GM15510 (cell line): Measurements from ENCODE around the gene CRYGD.
"Not testable (repeated sequence)": the region's sequence is repeated elsewhere in the genome, so short reads cannot be mapped to it uniquely, and the experiment has no call there.

Experiments
- POLR2A ChIP-seq: IDR thresholded peaks from 3 replicates; pipeline ENCODE4 v1.6.1; 2011; ENCODE audit warnings: borderline replicate concordance; ENCODE audit not compliant: insufficient read length; ENCODE audit errors: extremely low read depth

The CRYGD gene

DNA sequence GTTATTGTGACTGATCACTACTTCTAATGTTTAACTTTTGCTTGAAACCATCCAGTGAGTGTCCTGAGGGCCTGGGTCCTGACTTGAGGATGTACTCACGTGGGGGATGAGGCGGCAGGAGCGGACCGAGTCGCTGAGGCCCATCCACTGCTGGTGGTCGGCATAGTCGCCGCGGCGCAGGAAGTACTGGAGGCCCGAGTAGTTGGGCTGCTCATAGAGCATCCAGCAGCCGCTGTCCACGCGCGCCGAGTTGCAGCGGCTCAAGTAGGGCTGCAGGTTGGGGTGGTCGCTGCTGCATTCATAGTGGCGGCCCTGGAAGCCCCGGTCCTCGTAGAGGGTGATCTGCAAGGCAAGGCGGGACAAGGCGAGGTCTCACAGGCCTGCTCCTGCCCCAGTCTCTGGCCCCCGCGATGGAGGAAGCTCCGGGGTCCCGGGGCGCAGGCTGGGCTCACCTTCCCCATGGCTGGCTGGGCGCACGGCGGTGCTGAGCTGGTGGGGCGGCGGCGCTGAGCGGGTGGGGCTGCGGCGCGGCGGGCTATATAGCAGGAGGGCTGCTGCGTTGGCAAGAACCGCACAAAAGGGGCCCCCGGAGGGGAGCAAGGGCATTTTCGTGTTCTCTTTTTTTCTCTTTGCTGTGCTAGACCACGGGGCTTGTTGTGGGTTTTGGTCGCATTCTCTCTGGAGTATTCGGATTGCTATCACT is at the start of gene CRYGD:
Gene CRYGD, minus strand, starts transcription at position 512 of the 703 bp plus-strand sequence. Its CDS starts 51 bp downstream, at position 461.
- TF ChIP-seq POLR2A: not testable (repeated sequence)

DNA sequence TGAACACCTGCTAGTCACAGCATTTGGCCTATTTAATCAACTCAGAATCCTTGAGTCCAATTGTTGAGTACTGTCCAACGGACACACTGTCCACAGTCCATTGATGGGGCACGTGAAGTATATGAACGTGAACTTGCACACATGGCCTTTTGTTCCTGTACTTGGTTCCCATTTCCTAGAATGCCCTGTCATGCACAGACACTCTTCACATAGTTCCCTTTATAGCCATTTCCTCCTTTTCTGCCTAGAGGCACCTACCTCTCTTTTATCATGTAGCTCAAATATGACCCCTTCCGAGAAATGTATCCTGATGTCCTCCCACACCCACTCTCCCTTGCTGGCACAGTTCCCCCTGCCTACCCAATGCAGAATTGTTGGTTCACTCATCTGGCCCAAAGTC is 47.8 kb upstream of the CRYGD start:
- TF ChIP-seq POLR2A: no peak

GRCh38 chr2:208164951-208165755 is 40.8 kb upstream of the CRYGD start:
- TF ChIP-seq POLR2A: no peak

- TF ChIP-seq POLR2A: no peak
Observed at GRCh38 chr2:208163489-208163888, 39.2 kb upstream of the CRYGD start, which contains the start of gene CRYGA. Gene CRYGA, minus strand, starts transcription at chr2:208163589. Its CDS starts 33 bp downstream, at chr2:208163556.

- TF ChIP-seq POLR2A: no peak
Observed at GRCh38 chr2:208156439-208156838, 32.1 kb upstream of the CRYGD start.

DNA sequence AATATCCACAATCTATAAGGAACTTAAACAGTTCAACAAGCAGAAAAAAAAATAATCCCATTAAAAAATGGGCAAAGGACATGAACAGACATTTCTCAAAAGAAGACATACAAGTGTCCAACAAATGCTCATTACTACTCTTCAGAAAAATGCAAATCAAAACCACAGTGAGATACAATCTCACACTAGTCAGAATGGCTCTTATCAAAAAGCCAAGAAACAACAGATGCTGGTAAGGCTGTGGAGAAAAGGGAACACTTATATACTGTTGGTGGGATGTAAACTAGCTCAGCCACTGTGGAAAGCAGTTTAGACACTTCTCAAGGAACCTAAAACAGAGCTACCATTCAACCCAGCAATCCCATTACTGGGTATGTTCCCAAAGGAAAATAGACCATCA is 28.8 kb upstream of the CRYGD start:
- TF ChIP-seq POLR2A: no peak

GRCh38 chr2:208150956-208151355 is 26.6 kb upstream of the CRYGD start:
- TF ChIP-seq POLR2A: no peak

GRCh38 chr2:208150094-208150493 is 25.8 kb upstream of the CRYGD start:
- no peak for TF ChIP-seq POLR2A

- TF ChIP-seq POLR2A: no peak
Observed at GRCh38 chr2:208148803-208149202, 24.5 kb upstream of the CRYGD start.

GRCh38 chr2:208147759-208148158 is 23.4 kb upstream of the CRYGD start:
- TF ChIP-seq POLR2A: no peak

GRCh38 chr2:208147008-208147407 is 22.7 kb upstream of the CRYGD start:
- no peak for TF ChIP-seq POLR2A

DNA sequence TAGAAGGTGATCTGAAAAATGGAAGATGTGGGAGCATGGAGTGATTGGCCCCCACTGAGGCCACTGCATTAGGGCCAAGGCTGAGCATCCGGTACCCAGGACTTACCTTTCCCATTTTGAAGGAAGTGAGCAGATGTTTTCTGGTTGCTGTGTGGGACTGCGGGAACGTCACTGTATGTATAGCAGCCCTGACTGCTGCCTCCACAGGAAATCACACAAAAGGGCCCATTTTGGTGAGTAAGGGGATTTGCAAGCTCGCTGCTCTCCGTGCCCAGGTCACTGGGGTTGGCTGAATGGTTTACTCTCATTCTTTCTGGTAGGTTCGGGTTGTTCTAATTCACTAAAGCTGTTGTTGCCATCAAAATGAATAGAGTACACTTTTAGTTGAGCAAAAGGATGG is 21.7 kb upstream of the CRYGD start, which contains the start of gene CRYGB:
Gene CRYGB, minus strand, starts transcription at position 153 of the 400 bp plus-strand sequence. Its CDS starts 38 bp downstream, at position 115.
- TF ChIP-seq POLR2A: no peak

DNA sequence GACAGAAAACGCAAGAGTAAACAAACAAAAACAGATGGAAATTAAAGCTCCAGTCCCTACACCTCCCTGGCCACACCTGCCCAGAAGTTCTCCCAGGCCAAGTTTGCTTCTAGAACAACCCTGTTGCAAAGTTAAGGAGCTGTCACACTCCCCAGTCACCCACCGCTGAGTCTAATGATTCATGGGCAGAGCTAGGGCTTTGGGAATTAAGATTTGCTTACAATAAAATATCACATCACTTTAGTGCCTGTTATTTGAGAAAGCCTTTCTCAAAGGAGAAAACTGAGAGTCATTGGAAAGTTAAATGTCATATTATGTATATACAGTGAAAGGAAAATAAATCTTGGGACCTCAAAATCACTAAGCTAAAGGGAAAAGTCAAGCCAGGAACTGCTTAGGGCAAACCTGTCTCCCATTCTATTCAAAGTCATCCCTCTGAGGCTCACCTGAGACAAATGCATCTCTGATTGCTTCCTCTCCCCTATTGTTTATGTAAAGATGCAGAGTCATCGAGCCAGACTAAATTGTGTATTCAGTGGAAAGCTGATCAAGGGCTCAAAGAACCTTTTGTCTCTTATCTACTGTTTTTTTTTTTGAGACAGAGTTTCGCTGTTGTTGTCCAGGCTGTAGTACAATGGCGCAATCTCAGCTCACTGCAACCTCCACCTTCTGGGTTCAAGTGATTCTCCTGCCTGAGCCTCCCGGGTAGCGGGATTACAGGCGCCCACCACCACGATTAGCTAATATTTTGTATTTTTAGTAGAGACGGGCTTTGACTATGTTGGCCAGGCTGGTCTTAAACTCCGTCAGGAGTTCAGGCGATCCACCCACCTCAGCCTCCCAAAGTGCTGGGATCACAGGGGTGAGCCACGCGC is 18.8 kb upstream of the CRYGD start:
- TF ChIP-seq POLR2A: no peak

DNA sequence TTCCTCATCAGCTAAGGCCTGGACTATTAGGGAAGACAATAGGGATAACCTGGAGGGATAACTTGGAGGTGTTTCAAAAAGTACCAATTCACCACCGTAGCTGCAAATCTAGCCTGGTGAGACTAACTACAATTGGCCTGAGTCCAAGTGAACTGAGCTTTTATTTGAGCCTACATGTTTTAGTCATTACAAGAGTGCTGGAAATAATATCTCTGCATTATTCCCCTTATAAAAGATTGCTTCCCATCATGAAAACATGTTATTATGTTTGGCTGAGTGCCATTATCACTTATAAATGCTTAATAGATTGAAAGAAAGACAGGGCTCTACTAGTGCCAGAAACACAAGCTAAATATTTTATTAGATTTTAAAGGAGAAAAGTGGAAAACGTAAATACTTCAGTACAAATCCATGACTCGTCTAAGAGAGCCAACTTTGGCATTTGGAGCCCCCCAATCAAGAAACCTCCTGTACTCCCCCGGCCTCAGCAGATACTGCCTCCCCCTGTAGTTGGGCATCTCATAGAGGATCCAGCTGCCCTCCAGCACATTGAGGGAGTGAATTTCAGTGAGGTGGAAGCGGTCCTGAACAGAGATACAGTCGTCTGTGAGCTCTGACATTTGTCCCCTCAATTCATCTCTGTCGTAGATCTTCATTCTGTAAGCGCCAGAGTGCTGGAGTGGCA is 18.1 kb upstream of the CRYGD start:
- TF ChIP-seq POLR2A: no peak
